ENCODE measurements around the gene CALHM3. TPM values are rescaled to one million over a fixed set of nuclear protein-coding genes. Genes with fewer than 3 reads are reported as not detected.

CALHM3 gene
- total RNA-seq, 2 experiments from 2014 or later, result not detected

DNA sequence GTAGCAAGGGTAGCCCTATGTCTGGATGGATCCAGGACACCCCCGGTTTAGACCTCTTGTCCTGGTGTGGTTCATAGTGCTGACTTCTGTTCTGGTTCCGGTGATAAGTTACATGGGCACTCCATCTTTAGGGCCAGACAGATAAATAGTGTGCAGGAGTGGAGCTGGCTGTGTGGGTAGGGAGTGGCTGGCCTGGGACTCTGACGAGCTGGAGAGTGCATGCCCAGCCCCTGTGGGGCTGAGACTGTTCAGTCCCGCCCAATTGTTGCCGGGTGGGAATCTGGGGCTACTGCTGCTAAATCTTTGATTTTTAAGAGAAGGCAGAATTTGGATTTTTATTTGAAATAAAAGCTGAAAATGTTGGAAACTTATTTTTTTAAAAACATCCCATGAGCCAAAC, 55.3 kb downstream of the CALHM3 start:
- intact Hi-C loops (cut with micrococcal nuclease; ENCODE audit: unreplicated experiment), result no loop called here
- DNase-seq (ENCODE audit: low spot score), result no peak
- no peak overlapping the region for H3K27ac ChIP-seq (ENCODE audit: low read depth, low read length, poor library complexity, severe bottlenecking)
- TF ChIP-seq, protein P1, sequence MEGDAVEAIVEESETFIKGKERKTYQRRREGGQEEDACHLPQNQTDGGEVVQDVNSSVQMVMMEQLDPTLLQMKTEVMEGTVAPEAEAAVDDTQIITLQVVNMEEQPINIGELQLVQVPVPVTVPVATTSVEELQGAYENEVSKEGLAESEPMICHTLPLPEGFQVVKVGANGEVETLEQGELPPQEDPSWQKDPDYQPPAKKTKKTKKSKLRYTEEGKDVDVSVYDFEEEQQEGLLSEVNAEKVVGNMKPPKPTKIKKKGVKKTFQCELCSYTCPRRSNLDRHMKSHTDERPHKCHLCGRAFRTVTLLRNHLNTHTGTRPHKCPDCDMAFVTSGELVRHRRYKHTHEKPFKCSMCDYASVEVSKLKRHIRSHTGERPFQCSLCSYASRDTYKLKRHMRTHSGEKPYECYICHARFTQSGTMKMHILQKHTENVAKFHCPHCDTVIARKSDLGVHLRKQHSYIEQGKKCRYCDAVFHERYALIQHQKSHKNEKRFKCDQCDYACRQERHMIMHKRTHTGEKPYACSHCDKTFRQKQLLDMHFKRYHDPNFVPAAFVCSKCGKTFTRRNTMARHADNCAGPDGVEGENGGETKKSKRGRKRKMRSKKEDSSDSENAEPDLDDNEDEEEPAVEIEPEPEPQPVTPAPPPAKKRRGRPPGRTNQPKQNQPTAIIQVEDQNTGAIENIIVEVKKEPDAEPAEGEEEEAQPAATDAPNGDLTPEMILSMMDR (conservative IDR thresholded peaks at IDR 0.05; ENCODE audit: low read length), result no peak
- TF ChIP-seq EZH2phosphoT487 (IDR thresholded peaks at IDR 0.05; ENCODE audit: borderline replicate concordance, low read depth, low read length), result no peak
- no peaks in the 10 kb centered on the region for H3K9me2 ChIP-seq (ENCODE audit: insufficient read depth, low read length)
- ChIA-PET POLR2A (no interaction called here), CTCF (ENCODE audit: unreplicated experiment) (no interaction called here)
- no peak overlapping the region for H3K4me3 ChIP-seq (ENCODE audit: low read depth, low read length, poor library complexity, severe bottlenecking)
- no peak overlapping the region for H2AFZ ChIP-seq (ENCODE audit: low read length)
- no peaks in the 10 kb centered on the region for H3K9me3 ChIP-seq (ENCODE audit: low read length)
- peaks cover 94% of the 10 kb centered on the region for H3K36me3 ChIP-seq (ENCODE audit: insufficient read depth, low read length)
- no peak overlapping the region for H3K4me2 ChIP-seq (ENCODE audit: low read length)
- no peaks in the 10 kb centered on the region for H4K20me1 ChIP-seq (ENCODE audit: insufficient read depth, low read length)
- H3K79me2 ChIP-seq (ENCODE audit: insufficient read depth, low read depth, low read length), result no peaks in the 10 kb centered on the region
- no peaks in the 10 kb centered on the region for H3K4me1 ChIP-seq (ENCODE audit: insufficient read depth, low read length, poor library complexity, severe bottlenecking)
- no TSS peak for BruUV-seq (replicated peaks)

Other genes with a start within 250 kb of the CALHM3 start
- gene RPEL1, start 233.4 kb downstream of the CALHM3 start, total RNA-seq (2014; rRNA removed; shearing (Covaris generic)), result not detected in 2 replicates
- not detected in 2 replicates for gene RPEL1, start 233.4 kb downstream of the CALHM3 start, total RNA-seq (2022)
- not detected in 2 replicates for gene INA, start 202.1 kb downstream of the CALHM3 start, total RNA-seq (2014; rRNA removed; shearing (Covaris generic))
- not detected in 2 replicates for gene INA, start 202.1 kb downstream of the CALHM3 start, total RNA-seq (2022)
- 14.9 and 16.0 TPM in 2 replicates for gene PCGF6, start 128.1 kb downstream of the CALHM3 start, total RNA-seq (2014; rRNA removed; shearing (Covaris generic))
- gene PCGF6, start 128.1 kb downstream of the CALHM3 start, total RNA-seq (2022), result 12.3 and 12.6 TPM in 2 replicates
- 15.9 and 20.2 TPM in 2 replicates for gene TAF5, start 111.3 kb downstream of the CALHM3 start, total RNA-seq (2014; rRNA removed; shearing (Covaris generic))
- gene TAF5, start 111.3 kb downstream of the CALHM3 start, total RNA-seq (2022), result 17.6 and 17.8 TPM in 2 replicates
- 74.7 and 117 TPM in 2 replicates for gene ATP5MK, start 82.8 kb downstream of the CALHM3 start, total RNA-seq (2014; rRNA removed; shearing (Covaris generic))
- 276 and 307 TPM in 2 replicates for gene ATP5MK, start 82.8 kb downstream of the CALHM3 start, total RNA-seq (2022)
- gene PDCD11, start 82.6 kb downstream of the CALHM3 start, total RNA-seq (2014; rRNA removed; shearing (Covaris generic)), result 54.5 and 62.9 TPM in 2 replicates
- gene PDCD11, start 82.6 kb downstream of the CALHM3 start, total RNA-seq (2022), result 64.4 and 68.4 TPM in 2 replicates
- not detected in 2 replicates for gene CALHM2, start 26.9 kb downstream of the CALHM3 start, total RNA-seq (2014; rRNA removed; shearing (Covaris generic))
- gene CALHM2, start 26.9 kb downstream of the CALHM3 start, total RNA-seq (2022), result not detected in 2 replicates
- not detected in 2 replicates for gene CALHM1, start 20.3 kb downstream of the CALHM3 start, total RNA-seq (2014; rRNA removed; shearing (Covaris generic))
- 0.13 and 0.18 TPM in 2 replicates for gene CALHM1, start 20.3 kb downstream of the CALHM3 start, total RNA-seq (2022)
- 0.46 and 0.47 TPM in 2 replicates for gene NEURL1, start 14.5 kb upstream of the CALHM3 start, total RNA-seq (2014; rRNA removed; shearing (Covaris generic))
- gene NEURL1, start 14.5 kb upstream of the CALHM3 start, total RNA-seq (2022), result not detected in 2 replicates